Panc1 (cell line): Measurements from ENCODE around the gene INPP4B.

Experiments
- CTCF ChIP-seq: fragments of 450-650 bp; IDR thresholded peaks from 2 replicates; pipeline ENCODE4 v1.5.1; 2017; ENCODE audit warnings: mild to moderate bottlenecking
- POLR2AphosphoS5 ChIP-seq: IDR thresholded peaks from 2 replicates; pipeline ENCODE4 v1.6.1; 2012; ENCODE audit warnings: mild to moderate bottlenecking, low read depth, low read length, moderate library complexity
- REST ChIP-seq, 2 experiments: IDR thresholded peaks; 2 replicates each; pipeline ENCODE4 v1.6.1; 2011 to 2012; ENCODE audit warnings: low read depth in 2 of 2, control low read depth in 1 of 2, low read length in 1 of 2, mild to moderate bottlenecking in 1 of 2, moderate library complexity in 1 of 2; ENCODE audit not compliant: insufficient read depth in 1 of 2
- SIN3A ChIP-seq: IDR thresholded peaks from 2 replicates; pipeline ENCODE4 v1.6.1; 2012; ENCODE audit warnings: low read depth, mild to moderate bottlenecking, low read length, moderate library complexity, borderline replicate concordance; ENCODE audit not compliant: insufficient read depth
- TCF7L2 ChIP-seq: IDR thresholded peaks from 2 replicates; pipeline ENCODE4 v1.6.1; 2011; ENCODE audit warnings: mild to moderate bottlenecking, low read depth, low read length, inconsistent platforms

GRCh38 chr4:142596595-142596994 is 249.5 kb downstream of the INPP4B start:
- no peak for TF ChIP-seq CTCF
- TF ChIP-seq SIN3A = no peak
- no peak for TF ChIP-seq POLR2AphosphoS5
- no peak for TF ChIP-seq REST (IDR thresholded peaks at IDR 0.05; ENCODE audit: insufficient read depth in 1 of 2, low read depth in 2 of 2, low read length in 1 of 2)
- TF ChIP-seq TCF7L2 = no peak
